Neural progenitor cell (in vitro differentiated cells): ENCODE results near the gene SPAG16.

Experiments
- CTCF ChIP-seq: fragments of 200-600 bp; sonication (generic); IDR thresholded peaks from 2 replicates; pipeline ENCODE4 v1.5.1; 2017; ENCODE audit warnings: antibody characterized with exemption, mild to moderate bottlenecking
- EZH2phosphoT487 ChIP-seq: fragments of 200-600 bp; sonication (generic); IDR thresholded peaks from 2 replicates; pipeline ENCODE4 v1.6.1; 2017; ENCODE audit warnings: antibody characterized with exemption

DNA sequence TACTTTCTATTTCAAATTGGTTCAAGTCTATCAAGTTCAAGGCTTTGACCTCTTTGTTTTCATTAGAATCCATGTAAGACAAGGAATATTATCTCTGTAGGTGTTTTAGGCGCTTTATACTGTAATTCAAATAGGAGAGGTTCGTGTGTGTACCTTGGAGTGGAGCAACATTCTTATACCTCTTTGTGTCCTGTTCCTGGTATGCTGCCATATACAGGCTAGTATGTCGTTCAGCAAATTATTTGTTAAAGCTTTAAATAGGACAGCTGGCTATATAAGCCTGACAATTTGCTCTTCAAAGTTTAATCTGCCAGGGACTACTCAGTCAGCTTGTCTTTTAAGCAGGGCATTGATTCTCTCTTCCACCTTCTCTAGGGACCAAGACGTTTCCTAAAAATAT is 31.1 kb upstream of the SPAG16 start:
- TF ChIP-seq CTCF (no peak), EZH2phosphoT487 (no peak)
